Tongue (tissue), 2 donors: ENCODE data around the gene ACTL10. TPM values are rescaled to one million over a fixed set of nuclear protein-coding genes. Genes with fewer than 3 reads are reported as not detected.

Experiments
- DNase-seq: peaks from one replicate; pipeline ENCODE4 v3.0.0-alpha.2; 2015
- total RNA-seq: library from RNA; depleted of rRNA; stranded (reverse); fragments of >200 nt; gene quantifications from one replicate; pipeline ENCODE4 v1.2.3, GENCODE V29; 2014

The ACTL10 gene
- total RNA-seq, 1 donor from 2014 or later: 0.10 TPM

DNA sequence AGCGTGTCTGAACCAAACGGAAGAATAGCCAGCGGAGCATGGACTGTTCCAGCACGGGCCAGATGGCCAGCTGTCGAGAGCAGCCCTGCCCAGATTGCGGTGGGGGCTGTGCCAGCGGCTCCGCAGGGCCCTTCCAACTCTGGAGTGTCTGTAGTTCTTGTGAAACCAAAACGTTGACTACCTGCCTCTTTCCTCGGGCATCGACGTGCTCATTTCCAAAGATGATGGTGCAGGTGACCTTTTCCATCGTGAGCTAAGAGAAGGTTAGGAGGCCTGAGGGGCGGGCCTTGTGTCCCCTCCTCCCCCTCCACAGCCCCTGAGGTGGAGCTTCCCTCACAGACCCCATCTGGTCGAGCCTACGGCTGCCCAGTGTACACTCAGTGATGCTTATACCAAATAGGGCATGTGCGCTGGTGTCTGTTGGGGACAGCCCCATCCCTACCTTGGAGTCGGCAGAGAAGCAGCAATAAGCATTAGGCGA, 17.5 kb upstream of the ACTL10 start:
- peak; percentile 86 for DNase-seq

- DNase-seq: no peak
Measured at GRCh38 chr20:33650111-33650752, 16.5 kb upstream of the ACTL10 start.

- DNase-seq: peak; percentile 57
Measured at GRCh38 chr20:33650753-33651561, 15.8 kb upstream of the ACTL10 start.

- no peak for DNase-seq
Measured at GRCh38 chr20:33651562-33652048, 15.1 kb upstream of the ACTL10 start.

DNA sequence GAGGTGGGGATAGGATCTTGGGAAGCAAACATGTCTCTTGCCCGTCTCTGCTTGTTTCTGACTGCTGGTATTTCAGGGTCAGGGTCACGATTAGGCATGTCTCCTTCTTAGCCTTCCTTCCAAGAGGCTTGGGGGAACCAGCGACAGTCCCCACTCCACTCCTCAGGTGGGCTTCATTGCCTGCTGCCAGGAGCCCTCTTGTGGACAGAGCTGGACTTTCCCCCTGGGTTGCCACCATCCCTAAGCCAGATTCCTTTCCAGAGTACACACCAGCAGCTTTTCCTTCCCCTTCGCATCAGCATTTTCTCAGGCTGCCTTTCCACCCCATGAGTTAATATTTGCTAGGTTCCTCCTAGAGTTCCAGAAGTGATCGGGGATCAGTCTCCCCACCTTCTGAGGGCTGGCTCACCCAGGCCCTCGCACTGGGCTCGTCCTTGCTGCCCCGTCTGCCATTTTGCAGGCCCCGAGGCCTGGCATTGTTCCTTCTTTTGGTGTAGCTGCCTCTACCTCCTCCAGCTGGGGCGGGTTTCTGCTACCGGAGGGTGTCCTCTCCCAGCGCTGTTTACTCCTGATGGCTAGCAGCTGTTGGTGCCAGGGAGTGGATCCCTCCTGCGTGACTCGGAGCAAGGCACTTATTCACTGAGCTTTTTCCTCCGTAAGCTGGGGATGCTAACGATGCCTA, 13.4 kb upstream of the ACTL10 start:
- DNase-seq: peak; percentile 85

- no peak for DNase-seq
Measured at GRCh38 chr20:33653900-33654596, 12.7 kb upstream of the ACTL10 start.

DNA sequence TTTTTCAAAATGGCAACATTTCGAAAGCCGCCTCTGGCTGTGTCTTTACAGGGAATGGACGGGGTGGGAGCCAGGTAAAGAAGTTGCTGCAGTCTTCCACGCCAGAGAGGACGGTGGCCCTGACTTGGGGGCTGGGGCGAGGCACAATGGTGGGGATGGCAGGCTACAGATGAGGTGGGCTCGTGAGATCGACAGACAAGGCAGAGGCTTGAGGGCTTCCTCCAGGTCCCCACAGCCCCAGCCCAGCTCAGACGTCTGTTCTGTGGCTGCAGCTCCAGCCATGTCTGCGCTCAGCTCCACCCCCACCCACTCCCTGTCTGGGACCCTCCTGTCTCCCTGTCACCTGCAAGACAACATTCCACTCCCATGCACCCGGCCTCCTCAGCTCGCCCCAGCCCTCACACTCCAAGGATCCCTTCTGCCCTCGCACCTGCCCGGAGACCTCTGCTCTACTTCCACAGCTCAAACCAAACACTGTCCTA, 12.0 kb upstream of the ACTL10 start:
- DNase-seq: no peak

DNA sequence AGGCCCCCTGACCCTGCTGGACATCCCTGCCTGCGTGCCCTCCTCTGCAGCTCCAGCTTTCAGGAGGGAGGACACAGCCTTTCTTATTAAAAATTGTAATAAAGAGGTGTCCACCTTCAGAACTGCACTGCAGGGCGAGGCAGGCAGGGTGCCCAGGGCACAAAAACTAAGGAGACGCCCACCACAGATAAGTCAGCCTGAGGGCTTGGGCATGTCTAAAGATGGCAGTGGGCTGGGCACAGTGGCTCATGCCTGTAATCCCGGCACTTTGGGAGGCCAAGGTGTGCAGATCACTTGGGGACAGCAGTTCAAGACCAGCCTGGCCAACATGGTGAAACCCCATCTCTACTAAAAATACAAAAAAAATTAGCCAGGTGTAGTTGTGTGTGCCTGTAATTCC, 11.6 kb upstream of the ACTL10 start:
- DNase-seq: no peak

DNA sequence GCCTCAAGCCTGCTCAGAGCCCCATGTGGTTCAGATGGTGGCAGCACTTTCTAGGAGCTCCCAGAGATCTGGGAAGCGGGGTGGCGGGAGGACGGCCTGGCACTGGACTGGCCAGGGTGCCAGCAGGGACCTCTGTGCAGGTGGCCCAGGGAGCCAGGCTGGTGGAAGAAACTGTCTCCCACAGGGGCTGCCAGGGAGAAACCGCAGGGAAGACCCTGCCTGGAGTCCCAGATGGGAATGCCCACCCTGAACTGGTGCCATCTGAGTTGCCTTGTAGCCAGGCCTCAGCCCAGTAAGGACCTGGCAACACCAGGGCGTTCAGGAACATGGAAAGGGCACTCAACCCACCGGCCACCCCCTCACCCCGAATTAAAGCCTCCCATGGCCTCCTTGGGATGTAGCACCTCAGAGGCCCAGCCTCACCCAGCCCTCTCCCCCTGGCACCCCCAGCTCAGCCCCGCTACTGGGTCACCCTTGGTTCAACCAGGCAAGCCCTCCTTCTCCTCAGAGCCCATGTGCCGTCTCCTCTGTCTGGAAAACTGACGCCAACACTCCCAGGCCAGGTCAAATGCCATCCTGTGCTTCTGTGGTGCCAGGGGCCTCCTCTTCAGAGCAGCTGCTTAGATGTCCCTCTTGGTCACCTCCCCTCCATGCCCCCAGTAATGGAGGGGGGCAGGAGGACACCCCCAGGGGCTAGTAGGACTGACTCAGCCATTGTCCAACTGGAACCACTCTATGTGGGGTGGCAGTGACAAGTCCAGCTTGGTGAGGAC, 10.5 kb upstream of the ACTL10 start:
- DNase-seq: no peak

GRCh38 chr20:33656783-33657703, 9.7 kb upstream of the ACTL10 start:
- DNase-seq: no peak

DNA sequence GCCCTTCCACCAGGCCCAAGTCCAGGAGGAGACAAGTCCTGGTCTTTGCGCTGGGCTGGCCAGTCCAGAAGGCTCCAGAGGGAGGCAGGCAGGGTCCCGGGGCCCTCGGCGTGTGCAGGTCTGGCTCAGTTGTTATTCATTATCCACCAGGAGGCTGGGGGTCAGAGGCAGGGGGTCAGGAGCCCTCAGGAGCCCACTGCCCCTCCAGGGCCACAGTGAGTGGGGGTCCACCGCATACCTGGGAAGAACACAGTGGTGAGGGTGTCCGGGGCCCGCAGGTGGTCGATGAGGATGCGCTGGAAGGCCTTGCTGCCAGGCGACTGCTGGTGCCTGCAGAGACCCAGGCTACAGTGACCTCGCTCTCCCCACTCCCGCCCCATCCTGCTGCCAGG, 9.0 kb upstream of the ACTL10 start:
- DNase-seq: no peak

DNA sequence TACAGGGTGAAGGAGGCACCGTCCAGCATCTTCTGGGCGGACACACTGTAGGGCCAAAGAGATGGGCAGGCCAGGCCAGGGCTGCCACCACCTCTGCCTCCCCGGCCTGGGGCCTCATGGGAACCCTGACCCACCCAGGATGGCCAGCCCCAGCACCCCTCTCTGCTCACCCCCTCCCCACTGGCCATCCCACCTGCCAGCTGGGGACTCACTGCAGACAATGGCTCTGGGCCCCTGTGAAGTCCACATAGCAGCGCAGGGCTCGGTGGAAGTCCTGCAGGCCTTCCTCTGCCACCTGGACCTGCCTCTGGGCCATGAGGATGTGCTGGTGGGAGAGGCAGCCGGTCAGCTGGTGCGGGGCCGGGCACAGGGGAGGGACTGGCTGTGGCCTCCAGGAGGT, 8.2 kb upstream of the ACTL10 start:
- DNase-seq: no peak

GRCh38 chr20:33658929-33659328, 7.8 kb upstream of the ACTL10 start:
- DNase-seq: no peak

DNA sequence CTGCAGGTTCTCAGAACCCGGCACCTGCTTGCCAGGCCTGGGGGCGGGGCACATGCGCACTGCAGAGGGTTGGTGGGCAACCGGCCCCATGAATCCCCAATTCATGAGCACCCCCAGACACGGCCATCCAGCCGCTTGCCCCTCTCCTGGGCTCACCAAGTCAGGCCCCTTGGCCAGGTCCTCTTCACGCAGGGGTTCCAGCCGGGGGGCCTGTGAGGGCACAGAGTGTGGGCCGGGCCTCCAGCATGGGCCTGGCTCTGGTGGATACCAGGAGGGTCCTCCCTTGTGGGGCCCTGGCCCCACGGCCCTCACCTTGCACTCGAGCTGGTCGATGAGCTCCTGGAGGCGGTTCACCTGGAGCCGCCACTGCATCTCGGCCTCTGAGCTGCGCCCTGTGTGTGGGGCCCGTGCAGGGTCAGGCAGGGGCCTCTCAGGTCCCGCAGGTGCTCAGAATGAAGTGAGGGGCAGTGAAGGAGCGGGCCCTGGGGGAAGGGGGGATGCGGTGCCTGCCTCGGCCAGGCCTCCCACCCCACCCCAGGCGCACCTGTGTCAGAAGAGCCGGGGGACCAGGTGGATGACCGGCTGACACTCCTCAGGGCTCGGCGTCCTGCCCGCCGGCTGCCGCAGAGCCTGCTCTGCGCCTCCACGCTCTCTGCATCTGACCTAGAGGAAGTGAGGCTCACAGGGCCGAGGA, 7.3 kb upstream of the ACTL10 start:
- no peak for DNase-seq

DNA sequence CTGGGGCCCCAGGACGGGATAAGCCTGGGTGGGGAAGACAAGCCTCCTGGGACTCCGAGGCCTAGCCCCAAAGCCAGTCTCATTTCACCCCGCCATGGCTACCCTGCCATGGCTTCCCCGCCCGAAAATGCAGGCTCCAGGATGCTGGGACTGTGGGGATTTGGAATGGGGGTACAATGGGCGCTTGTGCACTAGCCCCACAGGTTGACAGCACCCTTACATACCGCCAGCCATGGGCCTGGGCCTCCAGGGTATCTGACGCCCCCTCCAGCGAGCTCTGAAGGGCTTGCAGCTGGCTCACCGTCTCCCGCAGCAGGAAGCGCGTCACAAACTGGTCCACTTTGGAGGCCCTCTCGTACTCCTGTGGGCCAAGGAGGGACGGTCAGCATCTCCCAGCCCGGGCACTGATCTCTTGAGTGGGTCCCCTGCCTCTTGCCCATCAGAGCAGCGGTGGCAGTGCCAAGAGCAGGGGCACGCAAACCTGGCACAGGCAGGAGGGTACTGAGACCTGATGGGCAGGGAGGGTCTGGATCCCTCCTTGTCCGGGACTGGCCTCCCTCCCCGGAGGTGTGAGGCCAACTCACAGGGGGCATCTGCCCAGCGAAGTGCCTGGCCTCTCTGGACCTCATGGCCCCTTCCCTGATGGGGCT, 6.6 kb upstream of the ACTL10 start:
- no peak for DNase-seq

GRCh38 chr20:33660685-33661058, 6.1 kb upstream of the ACTL10 start:
- no peak for DNase-seq

- DNase-seq: no peak
Measured at GRCh38 chr20:33662172-33662571, 4.6 kb upstream of the ACTL10 start, which contains the start of gene C20orf144. Gene C20orf144 (plus strand): TSS chr20:33662327. CDS start chr20:33662346, 19 bp downstream.

GRCh38 chr20:33663161-33664084, 3.3 kb upstream of the ACTL10 start:
- DNase-seq: peak; percentile 88
